K562 (cell line): ENCODE data around the gene CCDC88A. TPM values are rescaled to one million over a fixed set of nuclear protein-coding genes. Genes with fewer than 3 reads are reported as not detected.

Experiments
- ATAC-seq: fragments of 200-7000 bp; cut with Tn5 transposase; 3 replicates; pipeline ENCODE4 v1.9.1; 2020; ENCODE audit warnings: moderate library complexity
- BruUV-seq: library from RNA; stranded (reverse); fragments of 400-500 nt; replicated peaks from 2 replicates; lab custom pipeline; 2021; lab: Mats Ljungman, UMichigan
- CTCF ChIA-PET: fragments of 300-600 bp; formaldehyde crosslinking; extraction: SDS; loops from one replicate; lab custom pipeline; 2021; ENCODE audit warnings: low intra/inter-chr PET ratio; lab: Yijun Ruan, JAX
- POLR2A ChIA-PET: fragments of 300-600, 350-650 bp; sonication (Branson Sonifier 250); formaldehyde crosslinking; extraction: SDS; loops from one replicate; lab custom pipeline; 2021; ENCODE audit warnings: antibody characterized with exemption, inconsistent platforms; lab: Yijun Ruan, JAX
- DNase-seq, 4 experiments: peaks; one replicate each; pipeline versions ENCODE4 v3.0.0 to v3.0.0-alpha.2; 2011 to 2018; ENCODE audit warnings: low spot score in 3 of 4, mixed read lengths in 3 of 4; ENCODE audit errors: extremely low read depth in 1 of 4
- FAIRE-seq: peaks from 2 replicates; lab custom pipeline; 2011; peaks lifted over from hg19 to GRCh38; lab: Jason Lieb, UNC
- H2AFZ ChIP-seq: 2 replicates; pipeline ENCODE4 v1.6.0; 2011; ENCODE audit warnings: low read depth, low read length, control low read depth, inconsistent platforms
- H3K27ac ChIP-seq: fragments of 200-600 bp; 3 replicates; pipeline ENCODE4 v1.8.0; 2011; ENCODE audit warnings: low read depth, mild to moderate bottlenecking, control low read depth, inconsistent platforms, low read length, moderate library complexity, mixed read lengths; ENCODE audit errors: extremely low read depth
- H3K27me3 ChIP-seq, 2 experiments: fragments of 300-600 bp in 1 of 2; 2 replicates in 1 of 2; 3 replicates in 1 of 2; pipeline versions ENCODE4 v1.6.0 to v1.8.0; 2011; ENCODE audit warnings: inconsistent platforms in 2 of 2, low read length in 2 of 2, mild to moderate bottlenecking in 1 of 2, mixed read lengths in 1 of 2, moderate library complexity in 1 of 2; ENCODE audit not compliant: control insufficient read depth in 2 of 2, insufficient read depth in 2 of 2
- H3K36me3 ChIP-seq: fragments of 300-600 bp; 3 replicates; pipeline ENCODE4 v1.8.0; 2011; ENCODE audit warnings: mild to moderate bottlenecking, low read length, inconsistent platforms; ENCODE audit not compliant: control insufficient read depth, insufficient read depth
- H3K4me1 ChIP-seq, 2 experiments: fragments of 200-600 bp in 1 of 2; replicated peaks in 1 of 2; 2 replicates in 1 of 2; 3 replicates in 1 of 2; pipeline versions ENCODE4 v1.5.1 to v1.8.0; 2011; ENCODE audit warnings: inconsistent platforms in 2 of 2, low read length in 2 of 2, mild to moderate bottlenecking in 1 of 2, mixed read lengths in 1 of 2, moderate library complexity in 1 of 2; ENCODE audit not compliant: control insufficient read depth in 2 of 2, insufficient read depth in 2 of 2
- H3K4me2 ChIP-seq: 2 replicates; pipeline ENCODE4 v1.6.1; 2011; ENCODE audit warnings: low read length, control low read depth, inconsistent platforms, mixed read lengths; ENCODE audit not compliant: insufficient read depth
- H3K4me3 ChIP-seq: fragments of 200-600 bp; sonication (generic), shearing (Covaris generic); 2 replicates; pipeline ENCODE4 v1.5.1; 2016; ENCODE audit warnings: control low read depth, inconsistent platforms
- H3K79me2 ChIP-seq: fragments of 200-600 bp; 3 replicates; pipeline ENCODE4 v1.8.0; 2011; ENCODE audit warnings: low read length, inconsistent platforms; ENCODE audit not compliant: control insufficient read depth, insufficient read depth
- H3K9ac ChIP-seq, 2 experiments: 2 replicates each; pipeline versions ENCODE4 v1.6.0 to v1.6.1; 2011; ENCODE audit warnings: low read depth in 2 of 2, low read length in 2 of 2, control low read depth in 1 of 2, inconsistent platforms in 1 of 2, mild to moderate bottlenecking in 1 of 2, mixed read lengths in 1 of 2; ENCODE audit not compliant: insufficient read depth in 1 of 2
- H3K9me1 ChIP-seq: one replicate; pipeline ENCODE4 v1.6.0; 2011; ENCODE audit warnings: inconsistent platforms, mild to moderate bottlenecking, low read length, moderate library complexity; ENCODE audit not compliant: control insufficient read depth, insufficient read depth
- H3K9me3 ChIP-seq: replicated peaks from 2 replicates; pipeline ENCODE4 v1.5.1; 2011; ENCODE audit warnings: low read depth, low read length, inconsistent platforms; ENCODE audit not compliant: control insufficient read depth, insufficient read depth
- H4K20me1 ChIP-seq: replicated peaks from 2 replicates; pipeline ENCODE4 v1.6.1; 2011; ENCODE audit warnings: low read length, inconsistent platforms, mixed read lengths; ENCODE audit not compliant: control insufficient read depth, insufficient read depth
- BCOR ChIP-seq: fragments of 450-650 bp; IDR thresholded peaks from 2 replicates; pipeline ENCODE4 v1.6.1; 2016
- CEBPB ChIP-seq: fragments of 450-650 bp; IDR thresholded peaks from 2 replicates; pipeline ENCODE4 v1.6.1; 2016; ENCODE audit warnings: missing genetic modification characterization, missing compliant biosample characterization
- CEBPG ChIP-seq, 3 experiments: fragments of 200-800 bp in 1 of 3; sonication (Bioruptor generic) in 1 of 3; sonication (generic) in 1 of 3; formaldehyde crosslinking in 1 of 3; IDR thresholded peaks in 2 of 3; conservative IDR thresholded peaks in 1 of 3; 2 replicates each; pipeline versions ENCODE4 v1.6.1 to v1.8.0; 2016 to 2022; ENCODE audit warnings: missing compliant biosample characterization in 2 of 3, missing genetic modification characterization in 2 of 3, mild to moderate bottlenecking in 1 of 3, missing genetic modification reagents in 1 of 3
- CHD1 ChIP-seq: fragments of 200-600 bp; sonication (generic); IDR thresholded peaks from one replicate; pipeline ENCODE4 v1.6.1; 2012; ENCODE audit warnings: mild to moderate bottlenecking, moderate library complexity, low read length, inconsistent platforms
- PCBP2 ChIP-seq: fragments of 200-400 bp; formaldehyde crosslinking; IDR thresholded peaks from 2 replicates; pipeline ENCODE4 v1.6.1; 2018; ENCODE audit warnings: low read length, low read depth, mild to moderate bottlenecking, moderate library complexity; ENCODE audit not compliant: poor library complexity, severe bottlenecking
- SRF ChIP-seq, 2 experiments: fragments of 250-450, 450-650 bp in 1 of 2; sonication (Bioruptor Pico) in 1 of 2; sonication (generic) in 1 of 2; formaldehyde crosslinking; IDR thresholded peaks; 2 replicates each; pipeline versions ENCODE4 v1.5.0 to v1.5.1; 2020 to 2022; ENCODE audit warnings: mild to moderate bottlenecking in 1 of 2, missing genetic modification reagents in 1 of 2
- TBP ChIP-seq: optimal IDR thresholded peaks from 2 replicates; pipeline ENCODE3; 2011; ENCODE audit warnings: low read depth, low read length, improper control_type of control experiment
- ZNF134 ChIP-seq: fragments of 250-450 bp; sonication (Bioruptor Pico); conservative IDR thresholded peaks from 2 replicates; pipeline ENCODE4 v1.4.0; 2020
- ZNF696 ChIP-seq: fragments of 250-450 bp; sonication (Bioruptor Pico); conservative IDR thresholded peaks from 2 replicates; pipeline ENCODE4 v1.4.0; 2020; ENCODE audit warnings: mild to moderate bottlenecking, moderate library complexity
- WGBS: fragments of 100-300 bp; shearing (Covaris generic); methylation state at CpG from one replicate; pipeline ENCODE4 v1.1.6; 2016; ENCODE audit warnings: low coverage, mixed read lengths; ENCODE audit not compliant: insufficient coverage; ENCODE audit errors: missing lambda C conversion rate; 5-methylcytosine and 5-hydroxymethylcytosine counted together
- in situ Hi-C: fragments of 300-500 bp; cut with MboI; formaldehyde crosslinking; loops from 4 replicates; pipeline ENCODE4 v1.15.0; 2018; ENCODE audit warnings: inconsistent platforms, mixed read lengths
- intact Hi-C: fragments of 100-400 bp; cut with micrococcal nuclease; formaldehyde crosslinking; loops from 2 replicates; pipeline ENCODE4 v1.14.2; 2022
- polyA plus RNA-seq, 8 experiments: library from polyadenylated mRNA; depleted of rRNA in 4 of 8; stranded (reverse) in 5 of 8; unstranded in 3 of 8; fragments of >200 nt; fragmentation: Nextera tagmentation in 2 of 8; fragmentation: Illumina TruSeq in 1 of 8; extraction: Ambion mirVana in 2 of 8; extraction: Trizol in 1 of 8; gene quantifications; 2 replicates each; pipeline versions ENCODE4 v1.2.1 to v1.2.3, GENCODE V29; 2011 to 2014; ENCODE audit warnings: inconsistent platforms in 1 of 8, missing spikeins in 1 of 8
- total RNA-seq, 7 experiments: library from RNA; depleted of rRNA in 6 of 7; stranded (reverse); fragments of >200 nt in 6 of 7; fragmentation: Illumina TruSeq in 2 of 7; extraction: Trizol in 2 of 7; gene quantifications; 2 replicates each; pipeline versions ENCODE4 v1.2.1 to v1.2.3, GENCODE V29; 2011 to 2021; ENCODE audit warnings: low replicate concordance in 1 of 7
- TF ChIP-seq, protein P1 (sequence below): IDR thresholded peaks from 3 replicates; pipeline ENCODE4 v1.6.1; 2011; ENCODE audit warnings: borderline replicate concordance, mild to moderate bottlenecking, moderate library complexity; ENCODE audit not compliant: insufficient read length; ENCODE audit errors: extremely low read depth

The CCDC88A gene
- total and polyA plus RNA-seq, 9 of the 15 experiments (the other 6 are each of a cell fraction or from before 2014, with no cell fraction given) = 29.3 to 102 (median 55.6) TPM

DNA sequence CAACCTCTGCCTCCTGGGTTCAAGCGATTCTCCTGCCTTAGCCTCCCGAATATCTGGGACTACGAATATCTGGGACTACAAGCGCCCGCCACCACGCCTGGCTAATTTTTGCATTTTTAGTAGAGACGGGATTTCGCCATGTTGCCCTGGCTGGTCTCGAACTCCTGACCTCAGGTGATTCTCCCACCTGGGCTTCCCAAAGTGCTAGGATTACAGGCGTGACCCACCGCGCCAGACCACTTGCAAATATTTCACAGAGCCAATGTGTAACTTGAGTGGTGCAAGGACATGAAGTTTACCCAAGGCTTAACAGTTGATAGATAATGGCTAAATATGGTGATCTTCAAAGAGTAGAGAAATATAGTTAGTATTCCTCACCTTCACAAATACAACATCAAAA is 136.6 kb downstream of the CCDC88A start:
- 5% methylated on average over 11 of the region's 12 CpGs for whole genome bisulfite sequencing
- Histone ChIP-seq H3K27me3 (no peaks in the 10 kb centered on the region), H3K4me2 (peak overlapping the region; percentile 97), H3K9me3 (no peaks in the 10 kb centered on the region), H3K4me1 (peaks cover 7 to 9% of the 10 kb centered on the region in 2 experiments; a peak in 3 of 5 replicates), H2AFZ (peak overlapping the region; percentile 96), H3K27ac (peak overlapping the region; percentile 91), H3K79me2 (peaks cover 34% of the 10 kb centered on the region), H3K4me3 (peak overlapping the region; percentile 66), H3K9ac (peak overlapping the region; percentile 87 to 93), H4K20me1 (no peaks in the 10 kb centered on the region), H3K9me1 (no peaks in the 10 kb centered on the region), H3K36me3 (peaks cover 17% of the 10 kb centered on the region; the same call in 2 of the 3 replicates)
- in situ Hi-C loops = no loop called here
- intact Hi-C loops = loop anchor here (5.0 kb wide), 2 partner anchors 134 to 334 kb away; partner anchors contain the start of genes CCDC88A and PPP4R3B
- no peak for FAIRE-seq
- ChIA-PET POLR2A (interaction anchor here (1.3 kb wide), 1 partner anchor 22 kb away, joined by 3 read pairs; no protein-coding TSS in a partner anchor), CTCF (no interaction called here)
- no peak; the same call in 2 of the 3 replicates for ATAC-seq
- peak in 1 of 4 experiments; percentile 22 for DNase-seq
- no TSS peak for BruUV-seq
- TF ChIP-seq ZNF696 (CRISPR knock-in tag) (no peak), TBP (peak; percentile 17), CEBPB (tag) (peak; percentile 84), BCOR (peak; percentile 50; the same call in 1 of the 2 replicates), SRF (CRISPR knock-in tag; IDR thresholded peaks at IDR 0.05) (peak in 1 of 2 experiments; percentile 70; a peak in 1 of 4 replicates), CEBPG (CRISPR knock-in tag; IDR thresholded peaks at IDR 0.05) (no peak), CEBPG (tag; conservative IDR thresholded peaks at IDR 0.05 in 1 of 2, IDR thresholded peaks at IDR 0.05 in 1 of 2) (peak in 1 of 2 experiments; percentile 52; a peak in 2 of 4 replicates), CHD1 (peak; percentile 10), PCBP2 (no peak), ZNF134 (CRISPR knock-in tag) (0 out of 2 replicates have a peak, but pooled peaks have one; percentile 8)
- TF ChIP-seq, protein P1, sequence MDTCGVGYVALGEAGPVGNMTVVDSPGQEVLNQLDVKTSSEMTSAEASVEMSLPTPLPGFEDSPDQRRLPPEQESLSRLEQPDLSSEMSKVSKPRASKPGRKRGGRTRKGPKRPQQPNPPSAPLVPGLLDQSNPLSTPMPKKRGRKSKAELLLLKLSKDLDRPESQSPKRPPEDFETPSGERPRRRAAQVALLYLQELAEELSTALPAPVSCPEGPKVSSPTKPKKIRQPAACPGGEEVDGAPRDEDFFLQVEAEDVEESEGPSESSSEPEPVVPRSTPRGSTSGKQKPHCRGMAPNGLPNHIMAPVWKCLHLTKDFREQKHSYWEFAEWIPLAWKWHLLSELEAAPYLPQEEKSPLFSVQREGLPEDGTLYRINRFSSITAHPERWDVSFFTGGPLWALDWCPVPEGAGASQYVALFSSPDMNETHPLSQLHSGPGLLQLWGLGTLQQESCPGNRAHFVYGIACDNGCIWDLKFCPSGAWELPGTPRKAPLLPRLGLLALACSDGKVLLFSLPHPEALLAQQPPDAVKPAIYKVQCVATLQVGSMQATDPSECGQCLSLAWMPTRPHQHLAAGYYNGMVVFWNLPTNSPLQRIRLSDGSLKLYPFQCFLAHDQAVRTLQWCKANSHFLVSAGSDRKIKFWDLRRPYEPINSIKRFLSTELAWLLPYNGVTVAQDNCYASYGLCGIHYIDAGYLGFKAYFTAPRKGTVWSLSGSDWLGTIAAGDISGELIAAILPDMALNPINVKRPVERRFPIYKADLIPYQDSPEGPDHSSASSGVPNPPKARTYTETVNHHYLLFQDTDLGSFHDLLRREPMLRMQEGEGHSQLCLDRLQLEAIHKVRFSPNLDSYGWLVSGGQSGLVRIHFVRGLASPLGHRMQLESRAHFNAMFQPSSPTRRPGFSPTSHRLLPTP = peak; percentile 39
